ENCODE measurements around the gene AMN.
"Not testable (repeated sequence)": the region's sequence is repeated elsewhere in the genome, so short reads cannot be mapped to it uniquely, and the experiment has no call there.

The AMN gene

GRCh38 chr14:102922490-102923200 is at the start of gene AMN:
AMN (plus strand) TSS chr14:102922663; CDS start chr14:102922689, 26 bp downstream.
- no peak for DNase-seq

GRCh38 chr14:102873131-102873530 is 49.3 kb upstream of the AMN start:
- DNase-seq: no peak

DNA sequence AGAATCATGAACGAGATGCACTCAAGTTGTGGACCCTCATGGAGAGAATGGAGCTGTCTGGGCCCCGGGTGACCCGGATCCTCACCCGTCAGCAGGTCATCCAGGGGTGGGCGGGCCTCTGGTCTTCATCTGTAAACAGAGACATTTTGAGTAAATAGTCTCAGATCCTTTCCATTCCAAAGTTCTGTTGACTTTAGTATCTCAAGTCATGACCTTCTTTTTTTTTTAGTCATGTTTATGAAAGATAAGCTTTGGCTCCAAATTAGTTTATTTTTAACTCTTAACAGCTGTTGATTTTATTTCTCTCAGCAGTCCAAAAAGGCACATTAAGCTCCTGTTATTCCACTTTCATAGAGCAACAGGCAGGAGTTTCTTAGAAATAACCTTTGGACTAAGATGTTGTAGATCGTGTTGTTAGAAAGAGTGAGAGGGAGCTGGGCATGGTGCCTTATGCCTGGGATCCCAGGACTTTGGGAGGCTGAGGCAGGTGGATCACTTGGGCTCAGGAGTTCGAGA is 48.9 kb upstream of the AMN start:
- no peak for DNase-seq

- no peak for DNase-seq
Measured at GRCh38 chr14:102875652-102876051, 46.8 kb upstream of the AMN start.

GRCh38 chr14:102877511-102877910 is 45.0 kb upstream of the AMN start:
- not testable (repeated sequence) for DNase-seq

DNA sequence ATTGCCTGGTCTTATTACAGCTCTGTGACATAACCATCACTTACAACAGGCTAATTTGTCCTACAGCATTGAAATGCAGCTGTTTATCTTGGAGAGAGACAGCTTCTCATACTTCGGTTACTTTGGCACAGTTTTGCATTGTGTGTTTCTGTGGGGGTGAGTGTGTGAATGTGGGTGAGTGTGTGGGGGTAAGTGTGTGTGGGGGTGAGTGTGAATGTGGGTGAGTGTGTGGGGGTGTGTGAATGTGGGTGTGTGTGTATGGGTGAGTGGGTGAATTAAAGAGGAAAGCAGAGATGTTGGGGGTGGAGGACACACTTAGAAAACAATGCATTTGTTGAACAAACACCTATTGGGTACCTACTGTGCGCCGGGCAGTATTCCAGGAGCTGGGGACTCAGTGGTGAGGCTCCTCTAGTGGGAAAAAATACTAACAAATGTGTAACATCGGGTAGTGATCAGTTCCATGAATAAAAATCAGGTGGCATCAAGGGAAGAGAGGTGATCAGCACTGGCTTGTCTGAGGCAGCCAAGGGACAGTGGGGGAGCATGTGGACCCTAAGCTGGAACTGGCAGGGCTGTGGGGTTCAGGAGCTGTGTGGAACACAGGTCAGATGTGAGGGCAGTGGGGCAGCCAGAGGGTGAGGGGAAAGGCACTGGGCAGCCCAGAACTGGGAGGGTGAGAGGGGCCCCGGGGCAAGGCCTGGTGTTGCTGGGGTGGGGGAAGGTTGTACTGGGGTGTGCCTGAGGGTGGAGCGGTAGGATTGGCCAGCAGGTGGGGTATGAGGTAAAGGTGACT is 44.1 kb upstream of the AMN start:
- DNase-seq: no peak

GRCh38 chr14:102878970-102879460 is 43.4 kb upstream of the AMN start:
- no peak for DNase-seq

GRCh38 chr14:102882226-102882906 is 40.1 kb upstream of the AMN start:
- DNase-seq: no peak

GRCh38 chr14:102883089-102883541 is 39.3 kb upstream of the AMN start:
- no peak for DNase-seq

DNA sequence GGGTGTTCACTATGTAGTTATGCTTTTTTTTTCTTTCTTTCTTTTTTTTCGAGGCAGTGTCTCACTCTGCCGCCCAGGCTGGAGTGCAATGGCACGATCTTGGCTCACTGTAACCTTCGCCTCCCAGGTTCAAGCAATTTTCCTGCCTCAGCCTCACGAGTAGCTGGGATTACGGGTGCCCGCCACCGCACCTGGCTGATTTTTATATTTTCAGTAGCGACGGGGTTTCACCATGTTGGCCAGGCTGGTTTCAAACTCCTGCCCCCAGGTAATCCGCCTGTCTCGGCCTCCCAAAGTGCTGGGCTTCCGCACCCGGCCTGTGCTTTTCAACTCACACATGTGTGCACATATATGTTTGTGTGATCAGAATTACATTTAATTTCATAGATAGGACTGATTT is 38.9 kb upstream of the AMN start:
- no peak for DNase-seq

DNA sequence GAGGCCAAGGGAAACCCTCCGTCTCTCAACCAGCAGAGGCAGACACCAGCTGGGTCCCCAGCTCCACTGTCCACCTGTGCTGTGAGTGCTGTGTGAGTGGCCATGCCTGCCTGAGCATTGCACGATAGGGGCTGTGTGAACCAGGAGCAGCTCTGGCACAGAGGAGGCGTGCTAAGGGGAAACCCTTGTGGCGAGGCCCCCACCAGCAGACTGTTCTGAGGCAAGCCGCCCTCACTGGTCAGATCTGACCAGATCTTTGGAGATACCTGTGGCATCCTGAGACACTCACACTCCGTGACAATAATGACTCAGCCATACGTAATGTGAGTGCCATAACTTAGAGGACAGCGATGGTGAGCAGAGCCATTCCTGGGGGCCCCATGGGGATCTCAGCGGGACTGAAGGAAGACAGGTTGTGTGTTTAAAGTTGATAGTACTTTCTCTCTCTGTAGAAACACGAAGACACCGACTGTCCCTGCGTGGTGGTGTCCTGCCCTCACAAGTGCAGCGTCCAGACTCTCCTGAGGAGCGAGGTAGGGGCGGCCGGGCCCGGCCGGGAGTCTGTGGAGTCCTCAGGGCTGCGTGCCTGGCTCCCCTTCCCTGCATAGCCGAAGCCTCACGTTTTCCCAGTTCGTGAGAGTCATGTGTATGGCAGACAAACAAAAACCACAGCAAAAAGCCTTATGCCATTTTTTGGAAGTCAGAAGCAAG is 36.6 kb upstream of the AMN start:
- DNase-seq: no peak

GRCh38 chr14:102888748-102889147 is 33.7 kb upstream of the AMN start:
- DNase-seq: no peak

DNA sequence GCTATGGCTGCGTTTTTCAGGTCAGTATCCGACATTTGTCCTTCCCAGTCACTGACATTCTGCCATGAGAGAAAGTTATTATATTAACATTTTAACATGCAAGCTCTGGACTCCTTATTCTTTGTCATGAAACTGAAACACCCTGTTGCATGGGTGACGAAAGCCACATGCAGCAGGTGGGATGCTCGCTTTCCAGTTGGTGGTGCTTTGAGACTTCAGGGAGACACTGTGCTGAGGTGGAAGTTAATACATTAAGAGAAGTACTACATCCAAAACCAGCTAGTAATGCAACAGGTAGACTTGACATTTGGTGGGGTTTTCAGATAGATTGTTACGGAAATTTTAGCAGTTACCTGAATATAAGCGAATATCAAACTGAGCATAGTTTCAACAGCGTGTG is 32.8 kb upstream of the AMN start:
- DNase-seq: no peak

DNA sequence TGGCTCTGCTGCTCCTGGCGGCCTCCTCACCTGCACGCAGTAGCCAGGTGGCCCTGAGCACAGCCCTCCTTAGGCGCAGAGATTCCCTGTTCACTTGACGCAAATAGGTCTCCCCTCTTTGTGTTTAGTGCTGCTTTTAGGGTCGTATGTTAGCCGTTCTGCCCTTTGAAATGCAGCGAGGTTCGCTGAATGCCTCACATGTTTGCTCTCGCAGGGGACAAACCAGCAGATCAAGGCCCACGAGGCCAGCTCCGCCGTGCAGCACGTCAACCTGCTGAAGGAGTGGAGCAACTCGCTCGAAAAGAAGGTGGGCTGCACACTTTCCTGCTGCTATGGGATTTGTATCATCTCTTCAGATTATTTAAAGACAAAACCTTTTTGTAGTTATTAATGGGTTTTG is 31.4 kb upstream of the AMN start:
- DNase-seq: no peak

- DNase-seq: no peak
Measured at GRCh38 chr14:102891556-102891955, 30.9 kb upstream of the AMN start.

DNA sequence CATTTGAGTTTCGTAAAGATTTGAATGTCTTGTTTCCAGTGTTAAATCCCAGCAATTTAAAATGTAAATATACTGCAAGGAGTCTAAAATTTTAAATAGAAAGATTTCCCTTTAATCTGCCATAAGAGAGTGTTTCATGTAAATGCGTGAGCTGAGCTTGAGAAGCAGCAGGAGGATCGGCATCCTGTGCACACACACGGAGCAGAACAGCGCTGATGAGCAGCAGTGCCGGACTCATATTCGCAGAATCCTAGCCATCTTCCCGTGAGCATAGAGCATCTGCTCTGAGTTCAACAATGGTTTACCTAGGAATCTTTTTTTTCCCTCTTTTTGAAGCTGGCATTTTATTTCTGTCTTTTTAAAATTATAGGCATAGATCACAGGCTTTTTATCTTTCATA is 29.8 kb upstream of the AMN start:
- no peak for DNase-seq

GRCh38 chr14:102893452-102893851 is 29.0 kb upstream of the AMN start:
- no peak for DNase-seq

DNA sequence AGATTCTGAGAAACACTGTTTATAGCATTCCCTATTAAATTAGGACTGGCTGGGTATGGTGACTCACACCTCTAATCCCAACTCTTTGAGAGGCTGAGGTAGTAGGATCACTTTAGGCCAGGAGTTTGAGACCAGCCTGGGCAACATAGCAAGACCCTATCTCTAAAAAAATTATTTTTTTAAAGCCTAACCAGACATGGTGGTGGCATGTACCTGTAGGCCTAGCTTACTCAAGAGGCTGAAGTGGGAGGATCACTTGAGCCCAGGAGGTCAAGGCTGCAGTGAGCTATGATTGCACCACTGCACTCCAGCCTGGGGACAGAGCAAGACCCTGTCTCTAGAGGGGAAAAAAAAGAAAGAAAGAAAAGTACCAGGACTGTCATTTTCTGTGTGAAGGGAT is 25.7 kb upstream of the AMN start:
- DNase-seq: not testable (repeated sequence)

DNA sequence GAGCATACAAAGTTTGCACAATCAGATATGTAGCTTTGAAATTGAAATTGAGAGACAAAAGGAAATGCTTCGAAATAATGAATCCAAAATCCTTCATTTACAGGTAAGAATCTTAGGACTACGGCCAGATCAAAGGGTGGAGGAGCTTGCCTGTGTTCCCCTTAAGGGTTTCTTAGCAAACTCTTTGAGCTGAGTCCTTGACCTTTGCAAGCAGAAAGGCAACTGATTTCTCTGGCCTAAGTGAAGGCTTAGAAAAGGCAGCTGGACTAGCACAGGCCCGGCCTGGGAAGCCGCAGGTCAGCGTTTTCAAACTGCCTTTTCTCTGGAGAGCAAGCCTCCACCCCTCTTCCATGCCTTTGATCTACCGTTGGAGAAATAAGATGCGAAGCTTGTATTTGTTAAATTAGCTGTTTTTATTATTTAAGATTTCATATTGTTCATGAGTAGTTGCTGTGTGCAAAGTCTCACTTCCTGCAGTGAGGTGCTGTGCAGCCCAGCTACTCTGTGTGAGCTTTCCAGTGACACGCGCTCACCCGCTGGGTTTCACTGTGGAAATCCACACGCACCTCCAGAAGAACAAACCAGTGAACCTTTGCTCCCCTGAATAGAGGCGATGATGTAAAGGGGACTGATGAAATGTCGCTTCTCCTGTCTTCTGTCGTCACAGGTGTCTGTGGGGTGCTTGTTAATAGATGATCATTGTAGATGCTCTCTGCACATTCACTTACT is 25.0 kb upstream of the AMN start:
- DNase-seq: no peak

DNA sequence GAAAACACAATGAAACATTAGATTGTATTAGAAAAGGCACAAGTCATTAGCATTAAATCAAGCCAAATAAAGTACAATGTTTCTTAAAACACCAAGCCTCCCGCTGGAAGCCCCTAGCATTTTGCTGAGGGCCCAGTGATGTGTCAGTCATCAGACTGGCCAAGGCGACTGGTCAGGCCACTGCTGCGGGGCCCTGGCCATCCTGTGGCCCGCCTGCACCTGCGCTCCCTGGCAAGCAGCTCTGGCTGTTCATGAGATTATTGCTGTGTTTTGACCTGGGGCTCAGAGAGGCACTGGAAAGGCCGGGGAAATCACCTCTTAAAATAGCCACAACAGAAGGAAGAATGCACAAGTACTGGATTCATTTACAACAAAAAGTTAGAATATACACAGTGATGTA is 24.2 kb upstream of the AMN start:
- no peak for DNase-seq

DNA sequence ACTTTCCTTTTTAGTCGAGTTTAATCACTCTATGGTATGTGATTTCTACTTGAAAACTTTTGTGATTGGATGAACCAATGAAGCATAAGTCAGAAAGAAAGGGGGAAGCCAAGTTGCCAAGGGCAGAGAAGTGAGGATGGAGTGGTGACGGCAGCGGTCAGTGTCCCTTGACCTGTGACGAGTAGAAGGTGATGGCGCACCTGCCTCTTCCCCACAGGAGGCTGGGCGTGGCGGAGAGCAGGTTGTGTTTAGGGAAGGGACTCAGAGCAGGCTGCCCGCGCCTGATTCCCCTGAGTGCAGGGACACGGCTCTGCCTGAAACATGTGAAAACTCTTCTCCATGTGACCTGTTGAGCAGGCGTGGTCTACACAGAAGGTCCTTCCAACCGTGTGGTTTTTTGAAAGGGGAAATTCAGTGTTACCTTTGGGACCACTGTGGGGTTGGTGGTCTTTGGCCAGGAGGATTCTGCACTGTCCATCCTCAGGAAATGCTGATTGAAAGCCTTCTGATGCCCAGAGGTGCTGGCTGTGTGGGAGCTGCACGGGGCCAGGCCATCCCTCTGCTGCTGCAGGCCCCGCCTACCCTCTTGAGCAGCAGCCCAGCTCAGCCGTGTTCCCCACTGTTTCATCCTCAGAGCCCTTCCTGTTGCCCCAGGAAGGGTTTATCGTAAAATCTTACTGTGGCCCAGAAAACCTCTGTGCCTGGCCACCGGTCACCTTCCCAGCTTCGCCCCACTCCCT is 23.5 kb upstream of the AMN start:
- DNase-seq: no peak
